Testis (tissue), 5 donors: ENCODE measurements around the gene RUNDC1. TPM values are rescaled to one million over a fixed set of nuclear protein-coding genes. Genes with fewer than 3 reads are reported as not detected.

ENCODE experiments used
- DNase-seq: peaks from one replicate; pipeline ENCODE4 v3.0.0-alpha.2; 2019
- H3K27ac ChIP-seq, 2 donors: fragments of 200-600 bp; sonication (generic); one replicate each; pipeline ENCODE4 v1.5.1; 2019
- H3K27me3 ChIP-seq: fragments of 200-600 bp; sonication (generic); one replicate; pipeline ENCODE4 v1.5.1; 2019
- H3K36me3 ChIP-seq: fragments of 200-600 bp; sonication (generic); one replicate; pipeline ENCODE4 v1.5.1; 2017; ENCODE audit warnings: low read depth; ENCODE audit errors: missing control alignments
- H3K4me1 ChIP-seq: fragments of 200-600 bp; sonication (generic); one replicate; pipeline ENCODE4 v1.5.1; 2019
- H3K4me3 ChIP-seq, 2 donors: fragments of 200-600 bp; sonication (generic); one replicate each; pipeline ENCODE4 v1.5.1; 2017 to 2019
- H3K9me3 ChIP-seq: fragments of 200-600 bp; sonication (generic); one replicate; pipeline ENCODE4 v1.5.1; 2017
- CTCF ChIP-seq, 3 experiments: fragments of 450-650 bp in 2 of 3; fragments of 200-600 bp in 1 of 3; sonication (generic) in 1 of 3; IDR thresholded peaks; one replicate each; pipeline ENCODE4 v1.5.1; 2016 to 2019; ENCODE audit warnings: antibody characterized with exemption in 3 of 3, mild to moderate bottlenecking in 2 of 3, moderate library complexity in 1 of 3
- POLR2A ChIP-seq: fragments of 450-650 bp; IDR thresholded peaks from one replicate; pipeline ENCODE4 v1.6.1; 2017; ENCODE audit warnings: antibody characterized with exemption, mild to moderate bottlenecking, moderate library complexity
- WGBS, 2 donors: methylation state at CpG; one replicate each; pipeline ENCODE4 v1.1.5; 2018; 5-methylcytosine and 5-hydroxymethylcytosine counted together
- intact Hi-C: fragments of 100-400 bp; cut with DNase I; formaldehyde crosslinking; loops from one replicate; pipeline ENCODE4 v1.15.1; 2023; ENCODE audit warnings: low total_unique reads
- long read RNA-seq, 2 donors: transcript quantifications; one replicate each; lab custom pipeline, GENCODE V29; 2026
- polyA plus RNA-seq: library from polyadenylated mRNA; stranded (reverse); fragments of 350-450 nt; fragmentation: Illumina TruSeq; extraction: RNeasy Lipid Tissue Mini Kit (QIAGEN cat#74804); gene quantifications from one replicate; pipeline ENCODE4 v1.2.3, GENCODE V29; 2014; ENCODE audit warnings: low read depth, low replicate concordance; ENCODE audit not compliant: insufficient read depth
- total RNA-seq, 2 donors: library from RNA; depleted of rRNA; stranded (reverse); fragments of >200 nt; gene quantifications; one replicate each; pipeline ENCODE4 v1.2.3, GENCODE V29; 2016

Gene RUNDC1
- total RNA-seq (10 to 100 TPM; 18.5 to 20.2 TPM), polyA plus RNA-seq (17.5 TPM)
- long read RNA-seq, donor 1, transcript RUNDC1-201 (5 exons, 3,828 nt) = major isoform, 5 of 6 reads
- long read RNA-seq, donor 1, partial matches to known transcripts = 0 of 6 reads
- long read RNA-seq, donor 1, other reads (novel, unspliced or antisense) = 0 of 6 reads
- long read RNA-seq, donor 2, partial matches to known transcripts = 0 of 4 reads
- long read RNA-seq, donor 2, other reads (novel, unspliced or antisense) = 0 of 4 reads

- intact Hi-C loops = no loop called here
- H3K4me3 ChIP-seq = peak within 1 kb of the TSS; percentile 78 to 96
- peak; percentile 96 for DNase-seq
These were observed at the start of gene RUNDC1 for GRCh38 chr17:42980274-42980765. Gene RUNDC1 (plus strand): TSS chr17:42980565. CDS start chr17:42980577, 12 bp downstream.

GRCh38 chr17:42937712-42938596 lies 42.4 kb upstream of the RUNDC1 start:
- Histone ChIP-seq H3K4me3 (no peak overlapping the region), H3K4me1 (no peaks in the 10 kb centered on the region), H3K27ac (no peak overlapping the region), H3K36me3 (no peaks in the 10 kb centered on the region), H3K9me3 (no peaks in the 10 kb centered on the region), H3K27me3 (no peaks in the 10 kb centered on the region)
- DNase-seq = peak; percentile 32
- WGBS, 2 donors = 37 to 43% methylated on average over 9 of the region's 9 CpGs
- TF ChIP-seq POLR2A = no peak
- peak; percentile 40 to 47 (median 46) for TF ChIP-seq CTCF (IDR thresholded peaks at IDR 0.05)
- intact Hi-C loops = no loop called here

More at GRCh38 chr17:42980274-42980765, at the start of gene RUNDC1:
- H3K36me3 ChIP-seq = no peaks in the 10 kb centered on the region
- H3K4me1 ChIP-seq = peaks cover 11% of the 10 kb centered on the region
- TF ChIP-seq CTCF (IDR thresholded peaks at IDR 0.05) (no peak), POLR2A (no peak)
- 0 to 1% methylated on average over 13 to 39 of the region's 39 CpGs for WGBS, 2 donors
- H3K27ac ChIP-seq = peak within 1 kb of the TSS; percentile 37 to 87
- H3K9me3 ChIP-seq = no peaks in the 10 kb centered on the region
- H3K27me3 ChIP-seq = no peaks in the 10 kb centered on the region

GRCh38 chr17:42944211-42944610 lies 36.2 kb upstream of the RUNDC1 start:
- DNase-seq = no peak
- intact Hi-C loops = no loop called here
- Histone ChIP-seq H3K4me1 (no peaks in the 10 kb centered on the region), H3K27ac (no peak overlapping the region), H3K9me3 (no peaks in the 10 kb centered on the region), H3K27me3 (no peaks in the 10 kb centered on the region), H3K36me3 (no peaks in the 10 kb centered on the region), H3K4me3 (no peak overlapping the region)
- TF ChIP-seq CTCF (IDR thresholded peaks at IDR 0.05) (no peak), POLR2A (no peak)
- WGBS, 2 donors = 51 to 53% methylated on average over 3 of the region's 3 CpGs

- H3K36me3 ChIP-seq = no peaks in the 10 kb centered on the region
- no peak overlapping the region for H3K4me3 ChIP-seq
- no peaks in the 10 kb centered on the region for H3K4me1 ChIP-seq
- WGBS, 2 donors = 77 to 100% methylated on average over 1 of the region's 1 CpG
- no peaks in the 10 kb centered on the region for H3K27me3 ChIP-seq
- no peaks in the 10 kb centered on the region for H3K9me3 ChIP-seq
- H3K27ac ChIP-seq = no peak overlapping the region
- DNase-seq = no peak
- TF ChIP-seq CTCF (IDR thresholded peaks at IDR 0.05) (no peak), POLR2A (no peak)
- intact Hi-C loops = no loop called here
These were observed 33.6 kb upstream of the RUNDC1 start for GRCh38 chr17:42946812-42947211.
